Measurements from ENCODE around the gene CNNM1.

CNNM1 gene

DNA sequence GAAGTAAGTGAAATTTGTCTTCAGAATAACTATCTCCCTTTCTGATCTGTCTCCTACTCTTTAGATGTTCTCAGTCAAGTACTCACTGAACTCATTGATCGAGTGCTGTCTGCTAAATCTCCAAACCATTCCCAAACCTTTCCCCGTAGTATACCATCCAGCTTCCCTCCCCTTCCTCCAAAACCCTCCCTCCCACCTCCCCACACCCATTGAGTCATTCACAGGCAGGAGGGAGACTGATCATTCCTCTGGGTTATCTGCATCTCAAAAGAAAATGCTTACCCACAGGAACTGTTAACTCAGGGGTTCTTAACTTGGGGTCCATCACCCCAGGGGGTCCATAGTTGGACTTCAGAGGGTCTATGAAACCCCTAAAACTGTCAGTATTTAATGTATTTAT is 63.9 kb downstream of the CNNM1 start:
- Histone ChIP-seq H3K4me1 (ENCODE audit: control insufficient read depth, insufficient read depth, low read length) (peaks cover 42% of the 10 kb centered on the region), H3K36me3 (ENCODE audit: control insufficient read depth, insufficient read depth, low read length) (peaks cover 19% of the 10 kb centered on the region), H3K9ac (ENCODE audit: low read depth, low read length) (no peak overlapping the region), H3K9me3 (ENCODE audit: control insufficient read depth, insufficient read depth, low read length) (no peaks in the 10 kb centered on the region), H3K4me3 (ENCODE audit: low read depth, low read length) (peak overlapping the region; percentile 46), H3K27me3 (ENCODE audit: control insufficient read depth, insufficient read depth, low read length) (no peaks in the 10 kb centered on the region), H3K27ac (ENCODE audit: low read depth, low read length) (peak overlapping the region; percentile 8)

DNA sequence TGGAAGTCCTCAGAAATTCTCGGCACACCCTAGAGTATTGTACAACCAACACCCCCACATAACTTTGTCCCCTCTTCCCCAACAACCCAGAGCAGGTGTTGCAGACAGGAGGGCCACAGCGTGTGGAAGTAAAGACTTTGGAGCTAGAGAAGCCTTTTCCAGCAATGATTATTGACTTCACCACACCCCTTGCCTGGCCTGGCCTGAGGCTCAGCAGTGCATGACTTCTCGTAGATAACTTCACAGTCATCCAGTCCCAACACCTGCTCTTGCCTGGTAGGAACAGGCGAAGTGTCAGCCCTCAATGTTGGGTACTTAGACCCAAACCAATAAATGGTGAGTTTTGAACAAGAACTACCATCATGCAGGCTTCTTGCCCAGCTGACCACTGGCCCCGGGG is 64.5 kb downstream of the CNNM1 start:
- H3K27me3 ChIP-seq (ENCODE audit: control insufficient read depth, insufficient read depth, low read length): no peaks in the 10 kb centered on the region
- no peaks in the 10 kb centered on the region for H3K9me3 ChIP-seq (ENCODE audit: control insufficient read depth, insufficient read depth, low read length)
- H3K27ac ChIP-seq (ENCODE audit: low read depth, low read length): peak overlapping the region; percentile 43
- no peak overlapping the region for H3K4me3 ChIP-seq (ENCODE audit: low read depth, low read length)
- peaks cover 25% of the 10 kb centered on the region for H3K36me3 ChIP-seq (ENCODE audit: control insufficient read depth, insufficient read depth, low read length)
- peaks cover 42% of the 10 kb centered on the region for H3K4me1 ChIP-seq (ENCODE audit: control insufficient read depth, insufficient read depth, low read length)
- no peak overlapping the region for H3K9ac ChIP-seq (ENCODE audit: low read depth, low read length)

DNA sequence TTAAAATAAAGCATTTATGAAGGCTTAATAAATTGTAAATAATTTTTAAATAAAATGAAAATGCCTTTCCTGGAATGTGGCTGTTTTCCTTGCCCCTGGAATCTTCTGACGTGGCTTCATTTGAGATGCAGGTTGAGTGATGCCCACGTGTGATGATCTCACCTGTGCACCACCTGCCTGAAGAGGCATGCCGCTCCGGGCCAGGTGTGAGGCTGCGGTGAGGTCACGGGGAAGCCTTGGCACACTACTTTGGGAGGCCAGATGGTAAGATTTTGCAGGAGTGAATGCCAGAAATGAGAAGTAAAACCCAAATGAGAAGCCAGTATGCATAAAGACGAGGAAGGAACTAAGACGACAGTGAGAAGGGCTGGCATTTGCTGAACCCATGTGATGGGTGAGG is 65.1 kb downstream of the CNNM1 start:
- Histone ChIP-seq H3K4me3 (ENCODE audit: low read depth, low read length) (no peak overlapping the region), H3K36me3 (ENCODE audit: control insufficient read depth, insufficient read depth, low read length) (peaks cover 31% of the 10 kb centered on the region), H3K27ac (ENCODE audit: low read depth, low read length) (peak overlapping the region; percentile 25), H3K27me3 (ENCODE audit: control insufficient read depth, insufficient read depth, low read length) (no peaks in the 10 kb centered on the region), H3K4me1 (ENCODE audit: control insufficient read depth, insufficient read depth, low read length) (peaks cover 42% of the 10 kb centered on the region), H3K9me3 (ENCODE audit: control insufficient read depth, insufficient read depth, low read length) (no peaks in the 10 kb centered on the region), H3K9ac (ENCODE audit: low read depth, low read length) (no peak overlapping the region)

DNA sequence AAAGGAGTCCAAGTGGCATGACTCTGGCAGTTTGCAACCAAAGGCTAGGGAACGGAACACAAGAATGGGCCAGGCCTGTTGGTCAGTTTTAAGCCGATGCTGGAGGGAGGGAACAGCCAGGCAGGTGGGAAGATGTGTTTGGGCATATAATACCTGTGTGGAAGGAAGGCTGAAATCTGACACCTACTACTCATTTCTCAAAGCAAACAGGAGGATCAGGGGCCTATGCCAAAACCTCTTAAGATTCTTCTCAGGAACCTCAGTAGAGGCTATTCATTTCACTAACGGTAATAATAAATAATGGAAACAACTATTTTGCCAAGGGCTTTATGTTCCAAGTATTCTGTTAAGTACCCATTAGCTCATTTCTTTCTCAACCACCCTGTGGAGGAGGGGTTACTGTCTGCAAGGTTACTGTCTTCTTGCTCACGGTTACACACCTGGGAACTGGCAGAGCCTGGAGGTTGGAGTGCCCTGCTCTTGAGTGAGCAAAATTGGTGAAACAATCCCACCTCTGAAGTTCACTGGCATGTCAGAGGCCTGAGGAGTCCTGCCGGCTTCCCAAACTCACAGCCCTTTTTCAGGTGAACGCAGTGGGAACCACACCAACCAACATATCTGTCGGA is 65.7 kb downstream of the CNNM1 start:
- Histone ChIP-seq H3K27ac (ENCODE audit: low read depth, low read length) (peak overlapping the region; percentile 55), H3K4me1 (ENCODE audit: control insufficient read depth, insufficient read depth, low read length) (peaks cover 42% of the 10 kb centered on the region), H3K9ac (ENCODE audit: low read depth, low read length) (no peak overlapping the region), H3K4me3 (ENCODE audit: low read depth, low read length) (no peak overlapping the region), H3K9me3 (ENCODE audit: control insufficient read depth, insufficient read depth, low read length) (no peaks in the 10 kb centered on the region), H3K36me3 (ENCODE audit: control insufficient read depth, insufficient read depth, low read length) (peaks cover 37% of the 10 kb centered on the region), H3K27me3 (ENCODE audit: control insufficient read depth, insufficient read depth, low read length) (no peaks in the 10 kb centered on the region)

DNA sequence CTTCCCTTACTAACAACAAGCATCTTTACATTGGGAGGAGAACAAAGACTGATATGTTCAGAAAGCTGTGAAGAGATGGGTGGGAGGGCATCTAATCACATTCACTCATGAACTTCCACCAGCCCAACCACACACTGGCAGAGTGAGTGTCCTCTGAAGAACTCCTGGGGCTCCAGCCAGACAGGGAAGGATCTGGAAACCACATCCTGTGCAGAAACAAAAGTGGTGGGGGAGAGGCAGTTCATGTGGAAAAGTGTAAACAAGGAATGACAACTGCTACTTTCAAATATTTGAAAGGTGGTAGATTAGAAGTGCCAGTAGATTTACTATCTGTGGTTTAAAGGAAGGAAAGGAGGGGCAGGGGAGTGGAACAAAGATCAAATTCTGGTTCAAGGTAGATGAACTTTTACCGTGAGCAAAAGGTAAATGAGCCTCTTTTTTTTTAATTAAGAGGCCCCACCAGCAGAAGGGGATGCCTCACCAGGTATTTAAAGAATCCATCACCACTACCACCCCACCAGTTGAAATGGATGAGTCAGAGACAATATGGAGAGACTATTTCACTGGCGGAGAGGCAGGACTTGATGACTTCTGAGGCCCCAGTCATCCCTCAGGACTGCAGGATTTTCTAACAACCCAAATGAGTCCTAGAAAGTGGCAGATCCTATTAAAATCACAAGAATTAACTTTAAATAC is 66.7 kb downstream of the CNNM1 start:
- Histone ChIP-seq H3K36me3 (ENCODE audit: control insufficient read depth, insufficient read depth, low read length) (peaks cover 44% of the 10 kb centered on the region), H3K27me3 (ENCODE audit: control insufficient read depth, insufficient read depth, low read length) (no peaks in the 10 kb centered on the region), H3K4me3 (ENCODE audit: low read depth, low read length) (no peak overlapping the region), H3K9me3 (ENCODE audit: control insufficient read depth, insufficient read depth, low read length) (no peaks in the 10 kb centered on the region), H3K4me1 (ENCODE audit: control insufficient read depth, insufficient read depth, low read length) (peaks cover 42% of the 10 kb centered on the region), H3K9ac (ENCODE audit: low read depth, low read length) (no peak overlapping the region), H3K27ac (ENCODE audit: low read depth, low read length) (peak overlapping the region; percentile 55)

DNA sequence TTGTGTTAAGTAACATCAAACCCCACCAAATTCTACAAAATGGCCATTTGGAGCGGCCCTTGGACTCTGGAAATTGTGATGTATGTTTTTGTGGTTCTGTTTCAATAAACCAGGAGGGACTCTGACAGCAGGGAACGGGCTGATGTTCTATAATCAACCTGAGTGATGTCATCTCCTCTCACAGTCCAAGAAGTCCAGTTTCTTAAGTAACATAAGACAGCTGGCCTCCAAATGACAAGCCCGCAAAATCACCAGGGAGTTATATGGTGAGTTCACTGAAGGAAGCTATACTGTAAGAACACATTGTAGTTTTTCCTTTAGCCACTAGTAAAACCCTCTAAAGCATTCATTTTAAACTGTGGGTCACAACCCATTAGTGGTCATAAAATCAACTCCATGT is 67.3 kb downstream of the CNNM1 start:
- Histone ChIP-seq H3K36me3 (ENCODE audit: control insufficient read depth, insufficient read depth, low read length) (peaks cover 50% of the 10 kb centered on the region), H3K27ac (ENCODE audit: low read depth, low read length) (peak overlapping the region; percentile 55)

DNA sequence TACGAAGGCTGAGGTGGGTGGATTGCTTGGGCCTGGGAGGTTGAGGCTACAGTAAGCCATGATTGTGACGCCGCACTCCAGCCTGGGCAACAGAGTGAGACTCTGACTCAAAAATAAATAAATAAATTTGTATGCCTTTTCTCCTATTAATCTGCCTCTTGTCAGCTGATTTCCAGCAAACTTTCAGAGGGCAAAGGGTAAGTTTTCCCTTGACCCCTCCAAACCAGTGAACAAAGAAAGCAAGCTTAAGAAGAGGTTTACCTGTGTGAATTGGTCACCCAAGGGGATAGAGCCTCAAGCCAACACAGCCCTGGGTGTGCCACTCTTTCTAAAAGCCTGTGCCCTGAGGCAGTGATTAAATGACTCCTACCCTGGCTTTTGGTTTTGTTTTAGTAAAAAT is 70.5 kb downstream of the CNNM1 start:
- H3K9ac ChIP-seq (ENCODE audit: low read depth, low read length): no peak overlapping the region
- no peak overlapping the region for H3K4me3 ChIP-seq (ENCODE audit: low read depth, low read length)
- H3K36me3 ChIP-seq (ENCODE audit: control insufficient read depth, insufficient read depth, low read length): peaks cover 77% of the 10 kb centered on the region
- peaks cover 19% of the 10 kb centered on the region for H3K4me1 ChIP-seq (ENCODE audit: control insufficient read depth, insufficient read depth, low read length)
- no peak overlapping the region for H3K27ac ChIP-seq (ENCODE audit: low read depth, low read length)
- H3K27me3 ChIP-seq (ENCODE audit: control insufficient read depth, insufficient read depth, low read length): no peaks in the 10 kb centered on the region
- H3K9me3 ChIP-seq (ENCODE audit: control insufficient read depth, insufficient read depth, low read length): no peaks in the 10 kb centered on the region

More for the DNA sequence above, 67.3 kb downstream of the CNNM1 start:
- Histone ChIP-seq H3K9ac (ENCODE audit: low read depth, low read length) (no peak overlapping the region), H3K4me1 (ENCODE audit: control insufficient read depth, insufficient read depth, low read length) (peaks cover 42% of the 10 kb centered on the region), H3K4me3 (ENCODE audit: low read depth, low read length) (no peak overlapping the region), H3K9me3 (ENCODE audit: control insufficient read depth, insufficient read depth, low read length) (no peaks in the 10 kb centered on the region), H3K27me3 (ENCODE audit: control insufficient read depth, insufficient read depth, low read length) (no peaks in the 10 kb centered on the region)

DNA sequence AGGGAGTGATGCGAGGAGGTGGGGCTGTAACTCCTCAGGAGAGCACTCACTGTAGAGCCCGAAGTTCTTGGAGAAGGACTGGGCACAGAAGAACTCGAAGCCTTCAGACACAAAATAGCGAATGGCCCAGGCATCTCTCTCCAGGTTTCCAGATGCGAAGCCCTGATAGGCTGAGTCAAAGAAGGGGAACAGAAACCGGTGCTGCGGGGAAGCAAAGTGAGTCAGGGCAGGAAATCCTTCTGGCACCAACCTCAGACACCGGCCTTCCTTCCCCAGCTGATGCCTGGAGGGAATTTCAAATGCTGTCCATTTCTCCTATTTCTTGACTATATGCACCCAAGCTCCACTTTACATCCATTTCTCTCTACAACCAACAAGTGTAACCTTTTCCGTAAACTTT is 74.5 kb downstream of the CNNM1 start:
- H3K27ac ChIP-seq (ENCODE audit: low read depth, low read length): no peak overlapping the region
- no peak overlapping the region for H3K9ac ChIP-seq (ENCODE audit: low read depth, low read length)
- no peak overlapping the region for H3K4me3 ChIP-seq (ENCODE audit: low read depth, low read length)
- no peaks in the 10 kb centered on the region for H3K9me3 ChIP-seq (ENCODE audit: control insufficient read depth, insufficient read depth, low read length)
- no peaks in the 10 kb centered on the region for H3K4me1 ChIP-seq (ENCODE audit: control insufficient read depth, insufficient read depth, low read length)
- H3K27me3 ChIP-seq (ENCODE audit: control insufficient read depth, insufficient read depth, low read length): no peaks in the 10 kb centered on the region
- peaks cover 79% of the 10 kb centered on the region for H3K36me3 ChIP-seq (ENCODE audit: control insufficient read depth, insufficient read depth, low read length)

DNA sequence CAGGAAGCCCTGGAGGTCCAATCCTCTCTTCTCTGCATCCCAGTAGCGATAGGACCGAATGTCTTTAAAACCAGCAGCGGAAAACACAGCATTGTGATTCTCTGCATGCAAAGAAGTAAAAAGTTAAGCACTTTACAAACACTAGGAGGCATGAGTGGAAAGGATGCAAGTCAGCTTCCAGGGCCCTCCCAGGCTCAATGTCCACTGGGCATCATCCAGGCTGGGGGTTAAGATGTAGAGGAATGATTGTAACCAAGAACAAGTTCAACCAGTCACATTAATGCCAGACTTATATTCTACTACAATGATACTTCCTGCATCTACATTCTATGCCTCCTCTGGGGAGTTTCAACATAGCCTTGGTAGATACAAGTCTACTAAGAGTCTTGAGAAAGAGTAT is 77.0 kb downstream of the CNNM1 start:
- H3K27ac ChIP-seq (ENCODE audit: low read depth, low read length): no peak overlapping the region
- no peak overlapping the region for H3K4me3 ChIP-seq (ENCODE audit: low read depth, low read length)
- no peaks in the 10 kb centered on the region for H3K9me3 ChIP-seq (ENCODE audit: control insufficient read depth, insufficient read depth, low read length)
- no peaks in the 10 kb centered on the region for H3K4me1 ChIP-seq (ENCODE audit: control insufficient read depth, insufficient read depth, low read length)
- peaks cover 63% of the 10 kb centered on the region for H3K36me3 ChIP-seq (ENCODE audit: control insufficient read depth, insufficient read depth, low read length)
- H3K9ac ChIP-seq (ENCODE audit: low read depth, low read length): no peak overlapping the region
- H3K27me3 ChIP-seq (ENCODE audit: control insufficient read depth, insufficient read depth, low read length): no peaks in the 10 kb centered on the region

DNA sequence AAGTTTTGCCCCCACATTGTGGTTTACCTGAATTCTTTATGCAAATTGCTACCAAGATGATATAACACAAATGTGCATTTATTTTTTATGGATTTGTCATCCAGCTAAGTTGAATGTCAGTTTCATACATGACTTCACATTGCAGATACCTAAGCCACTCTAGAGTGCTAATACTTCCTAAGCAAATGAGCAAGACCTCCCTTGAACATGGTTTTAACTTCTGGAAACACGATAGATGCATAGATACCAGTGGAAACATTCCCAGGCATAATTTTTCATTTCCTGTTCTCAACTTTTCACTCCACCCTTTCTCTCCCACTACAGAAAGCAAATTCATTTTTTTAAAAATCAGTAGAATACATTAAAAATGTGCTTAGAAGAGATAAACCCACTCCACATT is 81.0 kb downstream of the CNNM1 start:
- Histone ChIP-seq H3K27ac (ENCODE audit: low read depth, low read length) (no peak overlapping the region), H3K27me3 (ENCODE audit: control insufficient read depth, insufficient read depth, low read length) (no peaks in the 10 kb centered on the region), H3K9ac (ENCODE audit: low read depth, low read length) (no peak overlapping the region), H3K4me3 (ENCODE audit: low read depth, low read length) (no peak overlapping the region), H3K9me3 (ENCODE audit: control insufficient read depth, insufficient read depth, low read length) (no peaks in the 10 kb centered on the region), H3K4me1 (ENCODE audit: control insufficient read depth, insufficient read depth, low read length) (no peaks in the 10 kb centered on the region), H3K36me3 (ENCODE audit: control insufficient read depth, insufficient read depth, low read length) (peaks cover 35% of the 10 kb centered on the region)

DNA sequence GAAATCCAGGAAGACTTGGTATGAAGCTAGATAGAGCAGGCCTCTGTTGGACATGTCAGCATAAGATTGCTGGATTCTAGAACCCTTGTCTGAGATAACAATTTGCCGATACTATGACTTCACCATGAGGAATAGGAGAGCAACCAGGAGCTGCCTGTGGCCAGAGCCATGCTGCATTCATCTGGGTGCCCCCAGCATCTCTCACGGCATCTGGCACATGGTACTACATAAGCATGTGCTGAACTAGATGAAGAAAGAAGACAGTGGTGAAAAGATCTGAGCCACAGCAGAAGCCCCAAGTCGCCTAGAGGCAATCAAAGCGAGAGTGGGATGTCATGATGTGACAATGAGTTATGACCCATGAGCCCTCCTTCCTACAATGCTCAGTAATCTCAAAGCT is 81.7 kb downstream of the CNNM1 start:
- H3K4me3 ChIP-seq (ENCODE audit: low read depth, low read length): no peak overlapping the region
- H3K36me3 ChIP-seq (ENCODE audit: control insufficient read depth, insufficient read depth, low read length): peaks cover 27% of the 10 kb centered on the region
- no peaks in the 10 kb centered on the region for H3K4me1 ChIP-seq (ENCODE audit: control insufficient read depth, insufficient read depth, low read length)
- H3K27me3 ChIP-seq (ENCODE audit: control insufficient read depth, insufficient read depth, low read length): no peaks in the 10 kb centered on the region
- H3K27ac ChIP-seq (ENCODE audit: low read depth, low read length): no peak overlapping the region
- no peak overlapping the region for H3K9ac ChIP-seq (ENCODE audit: low read depth, low read length)
- H3K9me3 ChIP-seq (ENCODE audit: control insufficient read depth, insufficient read depth, low read length): no peaks in the 10 kb centered on the region
